ENCODE results near the gene C11orf97. TPM values are rescaled to one million over a fixed set of nuclear protein-coding genes. Genes with fewer than 3 reads are reported as not detected.

C11orf97 gene
- total RNA-seq, 4 donors from 2014 or later = not detected

GRCh38 chr11:94486068-94486467 lies 26.2 kb upstream of the C11orf97 start:
- DNase-seq (ENCODE audit: low spot score in 2 of 2) = no peak
- no peak for TF ChIP-seq CTCF (IDR thresholded peaks at IDR 0.05)
- TF ChIP-seq POLR2A (IDR thresholded peaks at IDR 0.05) = no peak
- 80% methylated on average over 1 of the region's 1 CpG for WGBS, 2 donors
- intact Hi-C loops (cut with DNase I; ENCODE audit: low total_unique reads) = no loop called here
- no peak overlapping the region for H3K4me3 ChIP-seq (ENCODE audit: low read depth, poor library complexity, severe bottlenecking)

- H3K4me3 ChIP-seq (ENCODE audit: low read depth, poor library complexity, severe bottlenecking) = peak within 1 kb of the TSS; percentile 99
- DNase-seq (ENCODE audit: low spot score in 2 of 2) = peak; percentile 98 to 100
- 0% methylated on average over 55 of the region's 55 CpGs for WGBS, 2 donors
- TF ChIP-seq CTCF (IDR thresholded peaks at IDR 0.05) (no peak), POLR2A (IDR thresholded peaks at IDR 0.05) (peak in 1 of 2 donors; percentile 14)
- intact Hi-C loops (cut with DNase I; ENCODE audit: low total_unique reads) = loop anchor here (5.0 kb wide), 1 partner anchor 1179 kb away; no protein-coding TSS in a partner anchor
Observed at GRCh38 chr11:94493281-94494125, 18.8 kb upstream of the C11orf97 start, which contains the start of the genes ANKRD49 and MRE11. ANKRD49 (plus strand) TSS chr11:94493984; CDS start chr11:94496694, 2,710 bp downstream. MRE11 (minus strand) TSS chr11:94493844; CDS start chr11:94492801, 1,043 bp downstream.

GRCh38 chr11:94494126-94494680 lies 18.1 kb upstream of the C11orf97 start:
- TF ChIP-seq CTCF (IDR thresholded peaks at IDR 0.05) (no peak), POLR2A (IDR thresholded peaks at IDR 0.05) (no peak)
- WGBS, 2 donors = 3 to 4% methylated on average over 17 to 19 of the region's 19 CpGs

GRCh38 chr11:94500181-94500580 lies 12.1 kb upstream of the C11orf97 start:
- intact Hi-C loops (cut with DNase I; ENCODE audit: low total_unique reads) = no loop called here
- 78 to 84% methylated on average over 2 of the region's 2 CpGs for WGBS, 2 donors
- H3K4me3 ChIP-seq (ENCODE audit: low read depth, poor library complexity, severe bottlenecking) = no peak overlapping the region
- no peak for DNase-seq (ENCODE audit: low spot score in 2 of 2)
- TF ChIP-seq CTCF (IDR thresholded peaks at IDR 0.05) (no peak), POLR2A (IDR thresholded peaks at IDR 0.05) (no peak)

More at GRCh38 chr11:94494126-94494680, 18.1 kb upstream of the C11orf97 start:
- intact Hi-C loops (cut with DNase I; ENCODE audit: low total_unique reads) = loop anchor here (5.0 kb wide), 1 partner anchor 1178 kb away; no protein-coding TSS in a partner anchor
- peak overlapping the region; percentile 99 for H3K4me3 ChIP-seq (ENCODE audit: low read depth, poor library complexity, severe bottlenecking)
- no peak for DNase-seq (ENCODE audit: low spot score in 2 of 2)

GRCh38 chr11:94501522-94501921 lies 10.7 kb upstream of the C11orf97 start:
- no peak overlapping the region for H3K4me3 ChIP-seq (ENCODE audit: low read depth, poor library complexity, severe bottlenecking)
- WGBS, 2 donors = 68 to 78% methylated on average over 2 of the region's 2 CpGs
- intact Hi-C loops (cut with DNase I; ENCODE audit: low total_unique reads) = no loop called here
- TF ChIP-seq CTCF (IDR thresholded peaks at IDR 0.05) (no peak), POLR2A (IDR thresholded peaks at IDR 0.05) (no peak)
- no peak for DNase-seq (ENCODE audit: low spot score in 2 of 2)

Data from lower leg skin (tissue), 4 donors.